CD4-positive, alpha-beta T cell treated with Interleukin-17A for 1 hour (primary cell): ENCODE measurements around the gene SLITRK3.
"Not testable (repeated sequence)": the region's sequence is repeated elsewhere in the genome, so short reads cannot be mapped to it uniquely, and the experiment has no call there.

Experiments used
- DNase-seq: peaks from one replicate; pipeline ENCODE4 v3.0.0-alpha.2; 2020

Gene SLITRK3

DNA sequence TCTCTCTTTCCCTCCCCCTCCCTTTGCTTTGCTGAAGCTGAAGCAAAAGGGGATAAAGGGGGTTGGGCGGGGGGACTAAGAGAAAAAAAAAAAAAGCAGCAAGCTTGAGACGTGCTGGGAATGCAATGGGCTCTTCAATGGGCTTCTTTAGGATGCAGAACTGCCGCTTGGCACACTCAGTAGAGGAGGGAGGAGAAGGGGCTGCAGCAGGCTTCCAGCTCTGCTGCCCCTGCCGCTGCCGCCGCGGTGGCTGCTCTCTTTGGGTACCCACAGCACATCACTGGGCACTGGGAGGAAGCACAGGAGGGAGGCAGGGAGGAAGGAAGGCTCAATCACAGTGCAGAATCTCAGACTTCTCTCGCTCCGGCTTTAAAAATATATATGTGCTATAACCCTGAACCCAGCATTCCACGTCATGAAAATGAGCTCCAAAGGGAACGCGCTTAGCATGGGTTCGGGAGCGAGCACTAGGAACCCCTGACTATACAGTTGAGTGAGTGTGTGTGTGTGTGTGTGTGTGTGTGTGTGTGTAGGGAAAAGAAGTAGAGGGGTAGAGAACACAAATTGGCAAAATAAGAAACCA, 3.5 kb downstream of the SLITRK3 start:
- no peak for DNase-seq

DNA sequence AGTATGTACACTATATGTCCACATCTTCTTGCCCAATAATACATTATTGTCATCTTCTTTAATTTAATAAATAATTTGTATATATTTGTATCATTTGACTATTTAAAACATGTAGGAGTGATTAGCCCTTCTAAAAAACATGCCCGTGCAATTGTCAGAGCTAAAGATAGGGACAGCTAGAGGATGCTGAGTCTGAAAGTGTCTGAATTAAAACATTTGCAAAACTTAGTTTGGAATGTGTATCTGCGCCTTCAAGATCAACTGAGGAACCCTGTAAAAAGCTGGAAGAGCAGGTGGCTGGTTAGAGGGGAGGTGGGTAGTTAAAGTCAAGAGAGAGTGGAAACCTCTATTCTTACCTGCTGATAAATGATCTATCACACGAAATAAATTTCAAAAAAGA, 4.7 kb downstream of the SLITRK3 start:
- DNase-seq = no peak

DNA sequence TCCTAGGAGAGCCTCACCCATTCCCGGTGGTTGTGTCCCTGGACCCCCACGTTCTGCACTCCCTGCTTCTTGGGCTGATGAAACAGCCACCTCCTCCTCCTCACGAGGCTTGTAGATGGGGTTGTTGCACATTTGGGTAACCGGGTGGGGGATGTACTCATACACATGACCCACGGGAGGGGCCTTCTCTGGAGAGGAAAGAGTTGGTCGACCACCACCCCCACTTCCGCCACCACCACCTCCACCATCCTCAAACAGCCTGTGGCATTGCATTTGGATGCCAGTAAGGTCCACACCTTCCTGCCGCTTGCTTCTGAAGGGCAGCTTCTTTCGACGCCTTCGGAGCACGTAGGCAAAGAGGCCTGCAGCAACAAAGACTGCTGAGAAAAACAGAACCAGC, 7.7 kb downstream of the SLITRK3 start:
- DNase-seq = no peak

DNA sequence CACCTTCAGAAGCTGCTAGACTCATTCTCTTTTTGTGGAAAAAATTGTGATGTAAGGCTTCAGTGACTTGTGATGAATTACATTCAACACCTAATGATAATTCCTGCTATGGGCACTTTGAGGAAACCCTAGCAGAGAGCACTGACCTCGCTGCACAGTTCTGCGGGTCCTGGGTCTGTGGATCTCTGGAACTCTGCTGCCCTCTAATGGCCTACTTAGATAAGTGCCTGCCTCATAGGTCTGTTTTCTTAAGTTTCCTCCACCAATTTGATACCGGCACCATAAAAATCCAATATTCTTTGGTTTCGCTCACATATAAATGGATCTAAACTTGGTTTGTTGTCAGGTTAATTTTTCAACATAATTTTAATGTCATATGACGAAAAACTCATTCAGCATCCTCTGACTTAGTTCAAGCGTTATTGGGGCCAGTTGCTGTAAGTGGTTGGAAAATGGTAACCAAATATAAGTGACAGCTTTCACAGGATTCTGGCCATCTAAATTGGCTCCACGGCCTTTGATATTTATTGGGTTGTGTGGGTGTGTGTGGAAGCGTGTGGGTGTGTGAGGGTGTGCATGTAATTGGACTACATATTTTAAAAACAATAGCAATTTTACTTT, 10.4 kb downstream of the SLITRK3 start:
- peak; percentile 24 for DNase-seq

DNA sequence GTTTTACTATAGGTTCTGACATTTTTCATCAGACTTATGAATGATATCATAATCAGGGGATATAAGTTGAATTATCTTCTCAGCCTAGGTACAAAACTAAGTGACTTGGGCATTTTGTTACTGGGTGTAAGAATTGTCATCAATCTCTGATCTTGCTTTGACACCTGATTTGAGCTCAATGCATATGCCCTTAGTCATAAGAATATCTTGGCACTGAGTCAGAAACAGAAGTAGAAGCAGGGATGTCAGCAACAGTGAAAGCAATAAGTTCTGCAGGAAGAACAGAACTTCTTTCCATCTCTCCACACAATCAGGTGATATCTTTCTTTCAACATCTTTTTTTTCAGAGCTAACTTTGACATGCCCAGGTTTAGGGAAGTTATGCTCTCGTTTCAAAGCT, 14.6 kb downstream of the SLITRK3 start:
- no peak for DNase-seq

DNA sequence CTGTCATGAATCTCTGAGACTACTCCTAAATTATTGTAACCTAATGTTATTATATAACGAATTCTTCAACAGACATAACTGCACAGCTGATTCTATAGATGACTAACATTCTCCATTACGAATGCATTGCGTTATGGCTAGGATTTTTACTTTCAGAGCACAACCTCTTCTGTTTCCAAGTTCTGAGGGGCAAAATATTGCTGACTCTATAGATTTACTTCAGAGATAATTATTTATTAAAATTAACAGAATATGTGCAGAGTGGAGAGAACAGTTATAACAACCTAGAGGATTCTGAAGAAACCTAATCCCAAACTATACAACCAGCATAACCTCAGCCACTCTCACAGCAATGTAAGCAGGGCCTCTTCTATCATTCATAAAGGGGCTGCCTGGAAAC, 25.9 kb downstream of the SLITRK3 start:
- no peak for DNase-seq

DNA sequence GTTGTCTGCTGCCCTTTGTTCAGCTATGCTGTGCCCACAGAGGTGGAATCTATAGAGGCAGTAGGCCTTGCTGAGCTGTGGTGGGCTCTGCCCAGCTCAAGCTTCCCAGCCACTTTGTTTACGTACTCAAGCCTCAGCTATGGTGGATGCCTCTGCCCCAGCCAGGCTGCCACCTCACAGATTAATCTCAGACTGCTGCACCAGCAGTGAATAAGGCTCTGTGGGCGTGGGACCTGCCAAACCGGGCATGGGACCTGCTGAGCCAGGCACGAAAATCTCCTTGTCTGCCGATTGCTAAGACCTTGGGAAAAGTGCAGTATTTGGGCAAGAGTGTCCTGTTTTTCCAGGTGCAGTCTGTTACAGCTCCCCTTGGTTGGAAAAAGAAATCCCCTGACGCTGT, 26.8 kb downstream of the SLITRK3 start:
- DNase-seq = no peak

DNA sequence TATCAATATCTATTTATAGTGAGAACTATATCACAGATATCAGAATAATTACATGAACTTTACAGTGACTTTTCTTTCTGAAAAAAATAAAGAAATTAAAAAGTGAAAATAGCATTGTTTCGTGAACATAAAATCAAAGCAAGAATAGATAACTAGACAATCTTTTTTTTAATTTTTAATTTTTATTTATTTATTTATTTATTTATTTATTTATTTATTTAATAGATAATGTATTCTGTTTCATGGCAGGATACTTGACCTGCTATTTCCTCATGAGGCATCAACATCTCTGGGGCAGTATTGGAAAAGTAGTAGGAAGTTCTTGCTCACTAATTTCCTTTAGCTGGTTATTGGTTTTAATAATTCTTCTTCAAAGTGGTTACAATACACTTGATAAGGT, 33.3 kb downstream of the SLITRK3 start:
- DNase-seq = no peak

DNA sequence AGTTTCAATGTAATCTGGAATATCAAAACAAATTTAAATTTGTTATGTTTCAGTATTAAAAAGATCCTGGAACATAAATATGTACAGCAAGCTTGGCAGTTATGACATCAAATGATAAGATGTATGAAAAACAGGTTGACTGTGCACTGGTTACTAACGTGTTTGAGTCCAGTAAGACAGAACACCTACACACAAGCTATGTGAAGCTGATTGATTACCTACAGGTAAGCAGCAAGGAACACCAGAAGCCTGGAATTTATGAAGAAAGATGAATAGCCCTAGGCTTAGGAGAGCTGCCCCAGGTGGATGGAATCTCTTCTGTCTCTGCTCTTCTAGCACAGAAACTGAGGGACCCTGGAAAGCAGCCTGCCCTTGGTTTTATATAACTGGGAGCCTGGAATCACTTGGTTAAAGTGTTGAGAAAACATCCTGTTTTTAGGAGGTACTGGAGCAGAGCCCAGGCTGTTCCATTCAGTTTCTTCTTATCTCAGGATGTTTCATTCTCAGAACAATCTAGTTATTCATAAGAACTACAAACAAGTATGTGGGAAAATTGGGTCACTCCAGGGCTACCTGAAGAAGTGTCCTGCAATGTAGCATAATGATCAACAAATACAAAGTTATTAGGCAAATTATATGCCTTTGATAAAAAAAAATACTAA, 36.3 kb downstream of the SLITRK3 start:
- DNase-seq = no peak

DNA sequence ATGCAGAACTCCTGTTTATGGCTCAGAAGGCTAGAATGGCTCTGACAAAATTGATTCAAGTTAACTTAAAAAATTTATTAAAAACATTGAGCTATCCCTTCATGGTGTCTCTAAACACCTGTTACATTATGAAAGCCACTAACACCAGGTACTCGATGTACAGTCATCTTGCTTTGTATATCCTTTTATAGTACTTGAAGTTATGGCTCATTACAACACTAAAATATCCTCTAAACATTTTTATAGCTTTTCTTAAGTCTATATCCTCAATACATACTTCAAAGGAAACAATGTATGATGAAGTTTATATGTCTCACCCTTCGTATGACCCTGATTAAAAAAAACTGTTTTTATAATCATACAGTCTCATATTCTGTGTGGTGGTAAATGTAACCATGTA, 38.2 kb downstream of the SLITRK3 start:
- no peak for DNase-seq

DNA sequence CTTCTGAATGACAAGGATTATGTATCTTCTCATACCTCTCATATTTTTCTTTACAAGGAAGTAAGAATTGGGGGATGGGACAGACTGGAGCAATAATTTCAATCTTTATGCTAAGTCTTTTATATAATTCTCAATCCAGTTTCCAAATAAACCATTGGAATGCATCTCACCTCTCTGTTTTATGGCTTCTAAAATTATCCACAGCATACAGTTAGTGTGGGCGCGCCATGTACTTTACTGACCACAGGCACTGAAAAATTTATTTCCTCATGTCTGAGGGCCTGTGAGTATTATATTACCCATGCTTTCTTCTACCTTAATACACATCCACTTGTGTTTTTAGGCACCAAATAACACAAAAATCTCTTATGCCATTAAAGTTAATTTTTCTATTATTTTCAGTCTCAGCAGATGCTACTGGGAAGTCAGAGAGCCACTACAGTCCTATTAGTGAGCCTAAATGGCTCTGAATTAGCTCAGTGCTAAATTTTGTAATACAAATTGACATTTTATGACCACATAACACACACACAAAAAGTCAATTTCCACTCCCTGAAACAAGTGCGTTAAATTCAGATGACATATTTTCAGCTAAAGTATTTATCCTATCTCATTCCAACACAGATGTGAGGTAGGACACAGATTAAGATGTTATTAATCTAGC, 39.3 kb downstream of the SLITRK3 start:
- no peak for DNase-seq

DNA sequence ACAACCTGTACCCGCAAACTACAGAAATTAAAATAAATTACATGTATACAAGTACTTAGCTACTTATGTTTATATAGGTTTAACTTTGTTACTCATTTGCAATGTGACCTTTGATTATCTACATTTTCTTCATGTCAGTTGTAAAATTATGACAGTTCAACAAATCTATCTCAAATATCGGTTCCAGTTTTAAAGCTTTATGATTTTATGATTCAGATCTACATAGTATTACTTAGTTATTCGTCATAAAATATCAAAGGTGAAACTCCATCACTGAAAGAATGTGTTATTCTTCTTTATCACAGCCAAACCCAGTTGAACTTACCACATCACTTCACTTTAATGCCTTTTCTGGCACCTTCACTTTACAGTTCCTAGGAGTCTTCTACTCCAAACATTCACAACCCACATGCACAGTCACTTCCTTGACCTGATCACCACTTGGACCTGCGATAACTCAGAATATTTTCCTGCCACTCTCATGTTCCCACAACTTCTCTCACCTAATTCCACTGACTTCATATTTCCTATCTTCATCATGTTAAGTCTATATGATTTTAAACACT, 47.2 kb downstream of the SLITRK3 start:
- DNase-seq = no peak

DNA sequence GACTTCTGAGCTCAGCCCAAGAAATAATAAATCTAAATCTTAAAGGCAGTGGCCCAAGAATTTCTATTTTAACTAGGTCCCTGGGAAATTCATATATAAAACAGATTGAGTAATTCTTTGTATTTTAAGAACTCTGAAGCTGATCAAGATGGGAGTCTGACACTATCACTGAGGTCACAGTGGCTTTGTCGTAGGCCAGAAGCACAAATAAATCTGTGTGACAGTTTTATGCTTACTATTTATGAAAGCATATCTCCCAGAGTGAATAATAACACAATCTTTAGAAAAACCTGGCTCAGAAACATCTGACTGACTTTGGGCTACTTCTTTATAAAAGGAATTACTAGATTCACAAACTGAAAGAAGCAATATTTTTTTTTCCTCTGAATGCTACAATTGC, 51.9 kb downstream of the SLITRK3 start:
- no peak for DNase-seq

DNA sequence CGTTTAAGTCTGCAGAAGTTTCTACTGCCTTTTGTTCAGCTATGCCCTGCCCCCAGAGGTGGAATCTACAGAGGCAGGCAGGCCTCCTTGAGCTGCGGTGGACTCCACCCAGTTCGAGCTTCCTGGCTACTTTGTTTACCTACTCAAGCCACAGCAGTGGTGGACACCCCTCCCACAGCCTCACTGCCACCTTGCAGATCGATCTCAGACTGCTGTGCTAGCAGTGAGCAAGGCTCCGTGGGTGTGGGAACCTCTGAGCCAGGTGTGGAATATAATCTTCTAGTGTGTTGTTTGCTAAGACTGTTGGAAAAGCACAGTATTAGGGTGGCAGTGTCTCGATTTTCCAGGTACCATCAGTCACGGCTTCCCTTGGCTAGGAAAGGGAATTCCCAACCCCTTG, 56.3 kb downstream of the SLITRK3 start:
- DNase-seq = not testable (repeated sequence)
